Liver (tissue), 9 donors: ENCODE data around the gene ISCA1. TPM values are rescaled to one million over a fixed set of nuclear protein-coding genes. Genes with fewer than 3 reads are reported as not detected.

ENCODE experiments used
- DNase-seq: peaks from one replicate; pipeline ENCODE4 v3.0.0-alpha.2; 2017; ENCODE audit warnings: low spot score
- H3K27ac ChIP-seq, 2 donors: one replicate each; pipeline ENCODE4 v1.7.0; 2013; ENCODE audit warnings: inconsistent platforms in 2 of 2, low read length in 2 of 2, control low read depth in 1 of 2, low read depth in 1 of 2, mild to moderate bottlenecking in 1 of 2
- H3K27me3 ChIP-seq, 4 donors: one replicate each; pipeline versions ENCODE4 v1.6.1 to v1.7.0; 2013; ENCODE audit warnings: low read length in 3 of 4, inconsistent platforms in 1 of 4, mild to moderate bottlenecking in 1 of 4, moderate library complexity in 1 of 4; ENCODE audit not compliant: control insufficient read depth in 4 of 4, insufficient read depth in 4 of 4
- H3K36me3 ChIP-seq, 4 donors: one replicate each; pipeline versions ENCODE4 v1.6.1 to v1.7.0; 2013; ENCODE audit warnings: low read length in 3 of 4, mild to moderate bottlenecking in 3 of 4, low read depth in 1 of 4, moderate library complexity in 1 of 4; ENCODE audit not compliant: control insufficient read depth in 4 of 4, insufficient read depth in 3 of 4
- H3K4me1 ChIP-seq, 4 donors: one replicate each; pipeline versions ENCODE4 v1.6.1 to v1.7.0; 2013; ENCODE audit warnings: low read length in 3 of 4, mild to moderate bottlenecking in 3 of 4, moderate library complexity in 1 of 4; ENCODE audit not compliant: control insufficient read depth in 4 of 4, insufficient read depth in 4 of 4
- H3K4me3 ChIP-seq, 3 donors: one replicate each; pipeline versions ENCODE4 v1.6.1 to v1.7.0; 2013; ENCODE audit warnings: low read length in 3 of 3, control low read depth in 1 of 3, low read depth in 1 of 3, mild to moderate bottlenecking in 1 of 3
- H3K9ac ChIP-seq, 2 donors: one replicate each; pipeline ENCODE4 v1.7.0; 2013; ENCODE audit warnings: low read length in 2 of 2, mild to moderate bottlenecking in 2 of 2, moderate library complexity in 2 of 2, control low read depth in 1 of 2, low read depth in 1 of 2
- H3K9me3 ChIP-seq, 4 donors: one replicate each; pipeline versions ENCODE4 v1.6.1 to v1.7.0; 2013; ENCODE audit warnings: low read length in 3 of 4; ENCODE audit not compliant: control insufficient read depth in 4 of 4
- ATF3 ChIP-seq: IDR thresholded peaks from 2 replicates; pipeline ENCODE4 v1.6.1; 2016; ENCODE audit warnings: antibody characterized with exemption
- CTCF ChIP-seq: fragments of 150-350 bp; IDR thresholded peaks from 2 replicates; pipeline ENCODE4 v1.5.1; 2017; ENCODE audit warnings: improper control_type of control experiment, low read depth, low read length; ENCODE audit not compliant: missing input control
- EGR1 ChIP-seq, 2 donors: IDR thresholded peaks; 2 replicates each; pipeline ENCODE4 v1.6.1; 2016 to 2018; ENCODE audit warnings: antibody characterized with exemption in 2 of 2, low read depth in 2 of 2
- FOXA2 ChIP-seq: IDR thresholded peaks from 2 replicates; pipeline ENCODE4 v1.6.1; 2016; ENCODE audit warnings: antibody characterized with exemption
- GABPA ChIP-seq, 2 donors: IDR thresholded peaks in 1 of 2; conservative IDR thresholded peaks in 1 of 2; 2 replicates each; pipeline ENCODE4 v1.6.1; 2016; ENCODE audit warnings: antibody characterized with exemption in 2 of 2, mild to moderate bottlenecking in 1 of 2, moderate library complexity in 1 of 2
- HNF4A ChIP-seq, 2 donors: conservative IDR thresholded peaks; 2 replicates each; pipeline ENCODE4 v1.6.1; 2016; ENCODE audit warnings: antibody characterized with exemption in 2 of 2, mild to moderate bottlenecking in 2 of 2
- MAX ChIP-seq: IDR thresholded peaks from 2 replicates; pipeline ENCODE4 v1.6.1; 2016; ENCODE audit warnings: antibody characterized with exemption
- NR2F2 ChIP-seq: IDR thresholded peaks from 2 replicates; pipeline ENCODE4 v1.6.1; 2016; ENCODE audit warnings: antibody characterized with exemption
- RAD21 ChIP-seq, 2 donors: IDR thresholded peaks; 2 replicates each; pipeline ENCODE4 v1.6.1; 2016; ENCODE audit warnings: antibody characterized with exemption in 2 of 2, mild to moderate bottlenecking in 2 of 2
- REST ChIP-seq: IDR thresholded peaks from 2 replicates; pipeline ENCODE4 v1.6.1; 2016; ENCODE audit warnings: antibody characterized with exemption, mild to moderate bottlenecking
- RXRA ChIP-seq, 2 donors: IDR thresholded peaks; 2 replicates each; pipeline ENCODE4 v1.6.1; 2017 to 2018; ENCODE audit warnings: antibody characterized with exemption in 2 of 2, mild to moderate bottlenecking in 1 of 2
- SP1 ChIP-seq: IDR thresholded peaks from 2 replicates; pipeline ENCODE4 v1.6.1; 2018; ENCODE audit warnings: antibody characterized with exemption, mild to moderate bottlenecking
- TAF1 ChIP-seq: conservative IDR thresholded peaks from 2 replicates; pipeline ENCODE4 v1.6.1; 2016; ENCODE audit warnings: antibody characterized with exemption, mild to moderate bottlenecking
- YY1 ChIP-seq: IDR thresholded peaks from 2 replicates; pipeline ENCODE4 v1.6.1; 2016; ENCODE audit warnings: antibody characterized with exemption, mild to moderate bottlenecking
- ZBTB33 ChIP-seq: IDR thresholded peaks from 2 replicates; pipeline ENCODE4 v1.6.1; 2016; ENCODE audit warnings: antibody characterized with exemption
- WGBS: extraction: QIAGEN DNeasy Blood & Tissue Kit; methylation state at CpG from one replicate; pipeline ENCODE4 v1.1.7; 2013; 5-methylcytosine and 5-hydroxymethylcytosine counted together
- polyA plus RNA-seq, 2 donors: library from polyadenylated mRNA; stranded (reverse) in 1 of 2; unstranded in 1 of 2; fragments of 200-250 nt in 1 of 2; fragments of >200 nt in 1 of 2; fragmentation: Nextera tagmentation in 1 of 2; extraction: Ambion mirVana in 1 of 2; gene quantifications; one replicate each; pipeline versions ENCODE4 v1.2.1 to v1.2.3, GENCODE V29; 2013 to 2015
- total RNA-seq, 2 donors: library from RNA; depleted of rRNA; stranded (reverse); fragments of >200 nt; gene quantifications; one replicate each; pipeline ENCODE4 v1.2.3, GENCODE V29; 2014
- donor health status: healthy.
- donor health status: healthy.
- donor health status: healthy.
- donor health status: healthy.
- donor health status: healthy.

ISCA1 gene
- total and polyA plus RNA-seq, 4 donors: 26.6 to 43.2 (median 27.8) TPM

- TF ChIP-seq SP1 (no peak), MAX (no peak), NR2F2 (no peak), EGR1 (IDR thresholded peaks at IDR 0.05; ENCODE audit: low read depth in 2 of 2) (no peak), GABPA (IDR thresholded peaks at IDR 0.05 in 1 of 2, conservative IDR thresholded peaks at IDR 0.05 in 1 of 2) (no peak), TAF1 (no peak), FOXA2 (no peak), ZBTB33 (no peak), YY1 (no peak)
Measured at GRCh38 chr9:86248746-86249145, 33.6 kb downstream of the ISCA1 start.

GRCh38 chr9:86246752-86247161 is 35.6 kb downstream of the ISCA1 start:
- no peak overlapping the region for H3K4me3 ChIP-seq
- H3K9ac ChIP-seq: no peak overlapping the region
- H3K27me3 ChIP-seq: no peaks in the 10 kb centered on the region
- peak; percentile 91 for TF ChIP-seq NR2F2
- peak; percentile 48 to 73 for TF ChIP-seq RAD21 (IDR thresholded peaks at IDR 0.05)
- TF ChIP-seq SP1: peak; percentile 11
- TF ChIP-seq RXRA (IDR thresholded peaks at IDR 0.05): peak in 1 of 2 donors; percentile 64
- TF ChIP-seq REST: no peak
- TF ChIP-seq ATF3: no peak
- peak; percentile 3 for TF ChIP-seq CTCF
- TF ChIP-seq HNF4A (conservative IDR thresholded peaks at IDR 0.05): peak in 1 of 2 donors; percentile 38
- H3K27ac ChIP-seq: no peak overlapping the region
- no peak for DNase-seq
- no peaks in the 10 kb centered on the region for H3K36me3 ChIP-seq
- H3K9me3 ChIP-seq: no peaks in the 10 kb centered on the region
- H3K4me1 ChIP-seq: peaks cover 0 to 2% (median 0%) of the 10 kb centered on the region in 4 donors
- WGBS: 34% methylated on average over 6 of the region's 6 CpGs

More at GRCh38 chr9:86248746-86249145, 33.6 kb downstream of the ISCA1 start:
- no peak for DNase-seq
- H3K36me3 ChIP-seq: no peaks in the 10 kb centered on the region
- peaks cover 0 to 2% (median 0%) of the 10 kb centered on the region in 4 donors for H3K4me1 ChIP-seq
- H3K4me3 ChIP-seq: no peak overlapping the region
- H3K9me3 ChIP-seq: no peaks in the 10 kb centered on the region
- 90% methylated on average over 4 of the region's 4 CpGs for WGBS
- no peak overlapping the region for H3K9ac ChIP-seq
- H3K27ac ChIP-seq: no peak overlapping the region
- H3K27me3 ChIP-seq: no peaks in the 10 kb centered on the region
